Astrocyte (in vitro differentiated cells and primary cell): ENCODE measurements around the gene FJX1.

Experiments used
- CTCF ChIP-seq: IDR thresholded peaks from 2 replicates; pipeline ENCODE4 v1.5.1; 2011; ENCODE audit warnings: low read depth, mild to moderate bottlenecking, inconsistent platforms, low read length, moderate library complexity; ENCODE audit not compliant: insufficient read depth
- EZH2 ChIP-seq: IDR thresholded peaks from 2 replicates; pipeline ENCODE4 v1.6.1; 2012; ENCODE audit warnings: mild to moderate bottlenecking, low read length, inconsistent platforms; ENCODE audit not compliant: insufficient read depth

- no peak for TF ChIP-seq CTCF
- no peak for TF ChIP-seq EZH2
Measured at GRCh38 chr11:35633827-35634423, 15.7 kb downstream of the FJX1 start.
